RWPE2 (cell line): Measurements from ENCODE around the gene GPR15.

ENCODE experiments used
- ATAC-seq: fragments of 200-7000 bp; cut with Tn5 transposase; 3 replicates; pipeline ENCODE4 v1.9.1; 2021; ENCODE audit warnings: low read depth
- DNase-seq: peaks from one replicate; pipeline ENCODE4 v3.0.0-alpha.2; 2020; ENCODE audit warnings: low spot score
- H3K27ac ChIP-seq: fragments of 450-650 bp; 2 replicates; pipeline ENCODE4 v1.5.1; 2017; ENCODE audit warnings: mild to moderate bottlenecking; ENCODE audit not compliant: poor library complexity, severe bottlenecking
- H3K27me3 ChIP-seq: fragments of 250-450 bp; sonication (Bioruptor Pico); 2 replicates; pipeline ENCODE4 v1.5.1; 2021; ENCODE audit warnings: mild to moderate bottlenecking, moderate library complexity; ENCODE audit not compliant: insufficient read depth, poor library complexity, severe bottlenecking
- H3K36me3 ChIP-seq: fragments of 250-450 bp; sonication (Bioruptor Pico); 2 replicates; pipeline ENCODE4 v1.5.1; 2020; ENCODE audit warnings: low read depth, mild to moderate bottlenecking, moderate library complexity
- H3K4me1 ChIP-seq: fragments of 250-450 bp; sonication (Bioruptor Pico); 2 replicates; pipeline ENCODE4 v1.5.1; 2021; ENCODE audit warnings: mild to moderate bottlenecking, moderate library complexity; ENCODE audit not compliant: insufficient read depth, poor library complexity, severe bottlenecking
- H3K4me3 ChIP-seq: fragments of 250-450 bp; sonication (Bioruptor Pico); 2 replicates; pipeline ENCODE4 v1.5.1; 2021; ENCODE audit warnings: mild to moderate bottlenecking, moderate library complexity; ENCODE audit not compliant: severe bottlenecking
- H3K9me3 ChIP-seq: fragments of 250-450 bp; sonication (Bioruptor Pico); 2 replicates; pipeline ENCODE4 v1.5.1; 2021; ENCODE audit warnings: mild to moderate bottlenecking, moderate library complexity; ENCODE audit not compliant: severe bottlenecking
- CTCF ChIP-seq: fragments of 450-650 bp; IDR thresholded peaks from one replicate; pipeline ENCODE4 v1.5.1; 2017; ENCODE audit warnings: mild to moderate bottlenecking, moderate library complexity; ENCODE audit not compliant: poor library complexity, severe bottlenecking

The GPR15 gene

GRCh38 chr3:98577178-98577895, 45.6 kb downstream of the GPR15 start:
- Histone ChIP-seq H3K36me3 (peaks cover 36% of the 10 kb centered on the region), H3K4me1 (no peaks in the 10 kb centered on the region), H3K27ac (no peak overlapping the region), H3K27me3 (no peaks in the 10 kb centered on the region), H3K9me3 (no peaks in the 10 kb centered on the region), H3K4me3 (no peak overlapping the region)
- DNase-seq (no peak), ATAC-seq (peak; percentile 70)
- TF ChIP-seq CTCF = no peak

- no peak overlapping the region for H3K27ac ChIP-seq
- H3K36me3 ChIP-seq = peaks cover 50% of the 10 kb centered on the region
- H3K27me3 ChIP-seq = no peaks in the 10 kb centered on the region
- TF ChIP-seq CTCF = no peak
- DNase-seq = no peak
- no peaks in the 10 kb centered on the region for H3K4me1 ChIP-seq
- ATAC-seq = no peak
- no peaks in the 10 kb centered on the region for H3K9me3 ChIP-seq
- no peak overlapping the region for H3K4me3 ChIP-seq
Measured at GRCh38 chr3:98580401-98581386, 48.9 kb downstream of the GPR15 start.

- Histone ChIP-seq H3K4me3 (no peak overlapping the region), H3K9me3 (no peaks in the 10 kb centered on the region), H3K4me1 (no peaks in the 10 kb centered on the region), H3K27me3 (no peaks in the 10 kb centered on the region), H3K27ac (no peak overlapping the region), H3K36me3 (peaks cover 56% of the 10 kb centered on the region)
- ATAC-seq (no peak), DNase-seq (no peak)
- TF ChIP-seq CTCF = no peak
Measured at GRCh38 chr3:98581474-98581873, 49.7 kb downstream of the GPR15 start.

GRCh38 chr3:98582042-98582441, 50.3 kb downstream of the GPR15 start:
- Histone ChIP-seq H3K4me1 (no peaks in the 10 kb centered on the region), H3K9me3 (no peaks in the 10 kb centered on the region), H3K4me3 (no peak overlapping the region), H3K27me3 (no peaks in the 10 kb centered on the region), H3K36me3 (peaks cover 62% of the 10 kb centered on the region), H3K27ac (no peak overlapping the region)
- ATAC-seq = no peak
- no peak for DNase-seq
- no peak for TF ChIP-seq CTCF
